Thyroid gland (tissue), 4 donors: Measurements from ENCODE around the gene ELL2.

Experiments
- CTCF ChIP-seq, 6 experiments: fragments of 200-600 bp in 3 of 6; fragments of 450-650 bp in 3 of 6; sonication (generic) in 3 of 6; IDR thresholded peaks; one replicate each; pipeline ENCODE4 v1.5.1; 2016 to 2019; ENCODE audit warnings: antibody characterized with exemption in 6 of 6, mild to moderate bottlenecking in 2 of 6, inconsistent platforms in 1 of 6, moderate library complexity in 1 of 6
- POLR2A ChIP-seq, 2 donors: fragments of 450-650 bp; IDR thresholded peaks; one replicate each; pipeline ENCODE4 v1.6.1; 2017; ENCODE audit warnings: antibody characterized with exemption in 2 of 2, mild to moderate bottlenecking in 2 of 2, moderate library complexity in 1 of 2

GRCh38 chr5:95988877-95989276, 27.2 kb upstream of the ELL2 start:
- TF ChIP-seq CTCF (IDR thresholded peaks at IDR 0.05) (no peak), POLR2A (IDR thresholded peaks at IDR 0.05) (no peak)
